ENCODE results near the gene CNPY4.

Gene CNPY4

DNA sequence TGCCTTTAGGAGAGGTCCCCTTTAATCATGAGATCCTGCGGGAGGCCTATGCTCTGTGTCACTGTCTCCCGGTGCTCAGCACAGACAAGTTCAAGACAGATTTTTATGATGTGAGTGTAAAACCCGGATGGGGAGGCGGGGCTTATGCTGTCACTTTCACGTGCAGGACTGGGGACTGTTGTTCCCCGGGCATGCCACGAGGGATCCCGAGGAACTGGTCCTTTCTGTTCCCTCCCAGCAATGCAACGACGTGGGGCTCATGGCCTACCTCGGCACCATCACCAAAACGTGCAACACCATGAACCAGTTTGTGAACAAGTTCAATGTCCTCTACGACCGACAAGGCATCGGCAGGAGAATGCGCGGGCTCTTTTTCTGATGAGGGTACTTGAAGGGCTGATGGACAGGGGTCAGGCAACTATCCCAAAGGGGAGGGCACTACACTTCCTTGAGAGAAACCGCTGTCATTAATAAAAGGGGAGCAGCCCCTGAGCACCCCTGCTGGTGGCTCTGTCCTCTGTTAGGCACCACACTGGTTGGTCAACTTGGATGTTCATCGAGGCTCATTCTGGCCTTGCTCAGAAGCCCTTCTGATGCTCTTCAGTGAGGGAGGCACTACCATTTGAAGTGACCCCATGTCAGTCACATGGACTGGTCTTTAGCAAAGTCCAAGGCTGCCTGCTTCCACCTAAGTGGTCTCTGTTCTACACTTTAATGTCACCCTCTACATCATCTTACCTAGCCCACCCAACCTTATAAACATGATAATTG lies 27.8 kb upstream of the CNPY4 start:
- no peak for DNase-seq (ENCODE audit: low read depth)

GRCh38 chr7:100093054-100093453 lies 26.4 kb upstream of the CNPY4 start:
- no peak for DNase-seq (ENCODE audit: low read depth)

- DNase-seq (ENCODE audit: low read depth), result no peak
Measured at GRCh38 chr7:100093498-100093897, 25.9 kb upstream of the CNPY4 start.

- DNase-seq (ENCODE audit: low read depth), result no peak
Measured at GRCh38 chr7:100093925-100094486, 25.4 kb upstream of the CNPY4 start.

DNA sequence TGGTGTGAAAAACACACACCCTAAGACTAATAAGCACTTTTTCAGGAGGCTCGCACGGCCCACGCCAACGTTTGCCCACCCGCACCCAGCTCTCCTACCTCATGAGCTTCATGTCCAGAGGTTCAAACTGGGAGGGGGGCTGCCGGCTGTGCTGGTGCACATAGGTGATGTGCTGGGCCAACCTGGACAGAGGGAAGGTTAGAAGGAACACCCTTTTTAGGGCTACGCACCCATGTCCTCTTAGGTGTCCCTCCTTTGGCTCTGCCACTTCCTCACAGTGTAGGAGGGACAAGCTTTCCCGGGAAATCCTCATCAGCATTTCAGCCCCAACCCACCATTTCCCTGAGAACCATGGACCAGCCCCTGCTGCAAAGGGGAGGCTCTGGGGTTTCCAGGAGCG lies 24.1 kb upstream of the CNPY4 start:
- DNase-seq (ENCODE audit: low read depth), result no peak

- no peak for DNase-seq (ENCODE audit: low read depth)
Measured at GRCh38 chr7:100095704-100096103, 23.7 kb upstream of the CNPY4 start.

DNA sequence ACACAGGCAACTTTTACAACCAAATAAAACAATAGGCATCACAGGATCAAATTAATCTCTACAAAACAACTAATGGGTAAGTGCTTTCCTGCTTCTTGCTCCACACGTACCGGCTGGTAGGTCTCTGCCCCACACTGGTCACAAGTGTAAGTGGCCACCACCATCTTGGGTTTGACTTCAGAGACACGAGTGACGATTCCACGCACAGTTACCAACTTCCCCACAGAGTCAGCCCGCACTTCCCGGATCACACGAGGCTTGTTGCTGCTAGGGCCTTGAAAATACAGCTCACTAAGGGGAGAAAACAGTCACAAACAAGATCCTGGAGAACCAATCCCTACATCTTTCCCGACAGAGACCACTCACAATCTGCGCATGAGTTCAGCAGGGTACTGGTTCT lies 20.5 kb upstream of the CNPY4 start:
- DNase-seq (ENCODE audit: low read depth), result no peak

DNA sequence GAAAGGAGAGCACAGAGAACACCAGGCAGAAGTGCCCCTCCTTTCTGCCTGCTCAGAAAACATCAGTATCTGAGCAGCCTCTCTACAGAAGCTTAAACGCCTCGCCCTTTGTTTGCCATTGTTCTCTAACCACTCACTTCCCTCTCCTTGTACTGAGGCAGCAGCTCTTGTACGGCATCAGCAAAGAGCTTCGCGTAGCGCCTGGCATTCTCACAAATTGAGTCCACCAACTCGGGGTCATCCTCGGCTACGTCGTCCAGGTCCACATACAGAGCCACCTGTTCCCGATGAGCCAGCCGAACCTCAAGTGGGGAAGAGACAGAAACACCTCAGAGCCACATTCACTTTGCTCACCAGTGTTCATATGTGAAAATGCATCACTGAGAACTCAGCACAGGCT lies 20.0 kb upstream of the CNPY4 start:
- DNase-seq (ENCODE audit: low read depth), result no peak

GRCh38 chr7:100100420-100101015 lies 18.9 kb upstream of the CNPY4 start:
- peak; percentile 76 for DNase-seq (ENCODE audit: low read depth)

DNA sequence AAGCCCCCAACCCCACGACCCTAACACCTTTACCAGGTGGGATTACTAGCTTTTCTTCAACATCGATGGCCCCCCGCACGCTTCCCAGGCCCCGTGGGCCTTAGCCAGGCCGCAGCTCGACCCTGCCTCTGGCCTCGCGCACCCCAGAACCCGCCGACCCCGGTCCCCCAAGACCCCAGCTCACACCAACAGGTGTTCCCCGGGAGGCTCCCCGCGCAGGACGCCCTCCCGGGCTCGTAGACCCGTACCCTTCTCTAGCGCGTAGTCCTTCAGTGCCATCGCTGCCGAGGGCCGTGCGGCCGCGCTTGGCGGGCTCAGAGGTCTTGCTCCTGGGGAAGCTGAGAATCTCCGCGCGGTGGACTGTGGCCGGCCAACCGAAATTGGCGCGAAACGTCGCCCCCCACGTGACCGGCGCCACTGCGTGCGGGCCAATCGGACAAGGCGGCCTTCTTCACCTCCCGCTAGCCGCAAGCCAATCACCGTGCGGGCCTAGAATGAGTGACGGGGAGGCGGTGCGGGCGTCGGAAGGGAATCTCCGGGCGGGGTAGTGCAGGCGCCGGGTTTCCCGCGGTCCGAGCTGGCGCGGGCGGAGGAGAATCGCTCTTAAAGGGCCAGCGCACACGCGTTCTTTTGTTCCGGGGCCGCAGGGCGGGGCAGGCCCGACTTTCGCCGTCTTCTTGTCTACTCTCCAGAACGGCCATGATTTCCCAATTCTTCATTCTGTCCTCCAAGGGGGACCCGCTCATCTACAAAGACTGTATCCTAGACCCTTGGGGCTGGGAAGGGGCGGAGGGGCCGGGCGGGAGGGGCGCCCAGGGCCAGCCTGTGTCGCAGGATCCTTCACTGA lies 18.2 kb upstream of the CNPY4 start, which contains the start of the genes AP4M1 and MCM7:
AP4M1 (plus strand) TSS at position 628 of the 847 bp plus-strand sequence; CDS start at position 700, 72 bp downstream.
MCM7 (minus strand) TSS at position 382 of the 847 bp plus-strand sequence; CDS start at position 279, 103 bp downstream.
- DNase-seq (ENCODE audit: low read depth), result peak; percentile 96

DNA sequence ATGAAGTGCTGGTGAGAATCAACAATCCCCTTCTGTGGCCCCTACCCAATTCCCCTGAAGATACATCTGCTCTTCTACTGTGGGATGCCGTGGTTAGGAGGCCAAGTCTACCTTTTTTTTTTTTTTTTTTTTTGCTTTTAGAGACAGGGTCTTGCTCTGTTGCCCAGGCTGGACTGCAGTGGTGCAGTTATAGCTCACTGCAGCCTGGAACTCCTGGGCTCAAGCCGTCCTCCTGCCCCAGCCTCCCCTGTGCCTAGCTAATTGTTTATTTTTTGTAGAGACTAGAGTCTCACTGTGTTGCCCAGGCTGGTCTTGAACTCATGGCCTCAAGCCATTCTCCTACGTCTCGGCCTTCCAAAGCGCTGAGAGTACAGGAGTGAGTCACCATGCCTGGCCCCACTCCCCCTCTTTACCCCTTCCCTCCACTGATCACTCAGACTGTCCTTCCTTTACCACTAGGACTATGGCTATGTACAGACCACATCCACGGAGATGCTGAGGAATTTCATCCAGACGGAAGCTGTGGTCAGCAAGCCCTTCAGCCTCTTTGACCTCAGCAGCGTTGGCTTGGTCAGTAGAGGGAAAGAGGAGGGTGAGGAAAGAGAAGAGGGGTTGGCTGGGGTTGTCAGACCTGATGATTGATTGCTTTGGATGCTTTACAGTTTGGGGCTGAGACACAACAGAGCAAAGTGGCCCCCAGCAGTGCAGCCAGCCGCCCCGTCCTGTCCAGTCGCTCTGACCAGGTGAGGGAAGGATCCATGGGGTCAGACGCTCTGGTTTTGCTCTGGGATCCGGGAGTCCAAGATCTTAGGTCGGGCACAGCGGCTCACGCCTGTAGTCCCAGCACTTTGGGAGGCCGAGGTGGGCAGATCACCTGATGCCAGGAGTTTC lies 16.2 kb upstream of the CNPY4 start:
- no peak for DNase-seq (ENCODE audit: low read depth)

GRCh38 chr7:100105534-100105933 lies 13.9 kb upstream of the CNPY4 start:
- no peak for DNase-seq (ENCODE audit: low read depth)

GRCh38 chr7:100106633-100107032 lies 12.8 kb upstream of the CNPY4 start:
- no peak for DNase-seq (ENCODE audit: low read depth)

GRCh38 chr7:100107125-100107737 lies 12.2 kb upstream of the CNPY4 start:
- DNase-seq (ENCODE audit: low read depth), result no peak

- no peak for DNase-seq (ENCODE audit: low read depth)
Measured at GRCh38 chr7:100107890-100108289, 11.5 kb upstream of the CNPY4 start.

DNA sequence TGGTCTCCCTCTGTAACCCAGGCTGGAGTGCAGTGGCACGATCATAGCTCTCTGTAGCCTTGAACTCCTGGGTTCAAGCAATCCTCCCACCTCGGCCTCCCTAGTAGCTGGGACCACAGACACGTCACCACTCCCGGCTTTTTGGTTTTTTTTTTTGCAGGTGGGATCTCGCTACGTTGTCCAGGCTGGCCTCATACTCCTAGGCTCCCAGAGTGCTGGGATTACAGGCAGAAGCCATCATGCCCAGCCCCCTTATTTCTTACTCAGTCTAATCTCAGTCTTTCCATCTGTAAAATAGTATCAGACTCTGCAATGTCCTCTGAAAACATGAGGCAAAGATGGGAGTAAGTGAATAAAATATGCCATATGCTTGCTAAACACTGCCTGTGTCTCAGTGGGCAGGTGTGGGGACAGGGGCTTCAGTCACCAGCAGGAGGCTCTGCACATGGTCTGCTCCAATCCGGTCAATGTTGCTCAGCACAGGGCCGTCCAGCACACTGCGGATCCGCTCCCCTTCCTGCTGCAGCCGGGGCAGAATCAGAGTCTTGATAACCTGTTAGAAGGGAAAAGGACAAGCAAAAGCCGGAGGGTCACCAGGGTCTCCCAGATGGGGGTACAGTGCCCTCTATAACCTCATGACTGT lies 9.8 kb upstream of the CNPY4 start:
- DNase-seq (ENCODE audit: low read depth), result no peak

DNA sequence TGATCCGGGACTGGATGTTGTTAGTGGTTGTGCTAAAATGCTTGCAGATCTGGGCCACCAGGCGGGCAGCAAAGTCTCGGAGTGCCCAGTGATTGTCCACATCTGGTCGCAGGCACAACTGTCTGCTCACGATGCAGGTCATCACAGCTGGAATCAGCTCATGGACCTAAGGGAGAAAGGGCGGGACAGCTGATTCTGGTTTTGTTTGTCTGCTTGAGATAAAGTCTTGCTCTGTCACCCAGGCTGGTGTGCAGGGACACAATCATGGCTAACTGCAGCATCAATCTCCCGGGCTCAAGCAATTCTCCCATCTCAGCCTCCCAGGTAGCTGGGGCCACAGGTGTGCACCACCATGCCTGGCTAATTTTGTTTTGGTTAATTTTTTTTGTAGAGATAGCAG lies 8.3 kb upstream of the CNPY4 start:
- DNase-seq (ENCODE audit: low read depth), result no peak

DNA sequence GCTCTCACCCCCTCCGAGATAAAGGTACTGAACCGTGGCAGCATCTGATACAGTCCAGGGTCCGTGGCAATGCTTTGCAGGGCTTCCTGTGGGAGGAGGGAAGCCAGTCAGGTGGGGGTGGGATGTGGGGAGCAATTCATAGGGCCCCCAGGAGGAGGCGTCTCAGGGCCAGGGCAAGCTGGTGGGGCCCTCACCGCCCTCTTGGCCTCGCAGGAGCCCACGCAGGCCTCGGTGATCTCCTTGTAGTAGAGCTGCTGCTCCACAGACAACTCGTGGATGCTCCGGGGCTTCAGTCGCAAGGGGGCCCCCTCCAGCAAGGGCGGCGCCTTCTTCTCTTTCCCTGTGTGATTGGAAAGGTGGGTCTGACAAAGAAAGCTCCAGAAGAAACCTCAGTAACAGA lies 7.5 kb upstream of the CNPY4 start:
- no peak for DNase-seq (ENCODE audit: low read depth)

- no peak for DNase-seq (ENCODE audit: low read depth)
Measured at GRCh38 chr7:100115026-100115425, 4.4 kb upstream of the CNPY4 start.

- DNase-seq (ENCODE audit: low read depth), result no peak
Measured at GRCh38 chr7:100118388-100119071, 904 bp upstream of the CNPY4 start.
